NK-92 (cell line): Measurements from ENCODE around the gene LARGE1.

ENCODE experiments used
- DNase-seq: peaks from one replicate; lab custom pipeline; 2025; ENCODE audit not compliant: unreplicated experiment; lab: John Stamatoyannopoulos, UW

The LARGE1 gene

GRCh38 chr22:33451866-33452469, 468.3 kb downstream of the LARGE1 start:
- DNase-seq: no peak

- no peak for DNase-seq
Measured at GRCh38 chr22:33450756-33451155, 469.5 kb downstream of the LARGE1 start.

DNA sequence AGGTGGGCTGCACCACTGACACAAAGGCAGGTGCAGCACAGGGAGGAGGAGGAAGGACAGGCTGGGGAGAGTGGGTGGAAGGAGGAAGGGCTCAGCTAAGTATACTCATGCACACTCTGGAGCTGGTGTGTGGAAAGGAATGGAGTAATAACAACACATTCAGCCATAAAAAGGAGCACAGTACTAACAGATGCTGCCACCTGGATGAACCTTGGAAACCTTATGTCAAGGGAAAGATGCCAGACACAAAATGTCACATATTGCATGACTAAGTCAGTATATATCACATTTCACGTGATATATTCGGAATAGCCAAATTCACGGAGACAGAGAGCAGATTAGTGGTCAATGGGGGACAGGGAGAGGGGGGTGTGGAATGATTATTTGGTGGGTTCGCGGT, 472.5 kb downstream of the LARGE1 start:
- no peak for DNase-seq

- DNase-seq: no peak
Measured at GRCh38 chr22:33443683-33444082, 476.6 kb downstream of the LARGE1 start.

DNA sequence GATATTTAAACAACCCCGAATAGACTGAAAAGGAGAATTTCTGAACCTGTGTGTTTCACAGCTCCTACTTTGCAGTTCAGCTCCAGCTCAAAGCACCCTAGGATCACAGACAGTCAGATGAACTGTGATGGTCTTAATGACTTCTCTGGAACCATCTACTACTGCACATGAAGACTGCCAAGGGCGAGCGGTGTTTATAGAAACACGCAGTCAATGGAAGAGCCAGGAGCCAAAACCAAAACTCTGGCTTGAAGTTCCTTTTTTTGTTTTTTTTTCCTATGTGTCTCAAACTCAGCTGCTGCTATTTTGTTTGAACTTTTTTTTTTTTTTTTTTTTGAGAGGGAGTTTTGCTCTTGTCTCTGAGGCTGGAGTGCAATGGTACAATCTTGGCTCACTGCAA, 479.5 kb downstream of the LARGE1 start:
- no peak for DNase-seq

- DNase-seq: no peak
Measured at GRCh38 chr22:33438273-33438672, 482.0 kb downstream of the LARGE1 start.

DNA sequence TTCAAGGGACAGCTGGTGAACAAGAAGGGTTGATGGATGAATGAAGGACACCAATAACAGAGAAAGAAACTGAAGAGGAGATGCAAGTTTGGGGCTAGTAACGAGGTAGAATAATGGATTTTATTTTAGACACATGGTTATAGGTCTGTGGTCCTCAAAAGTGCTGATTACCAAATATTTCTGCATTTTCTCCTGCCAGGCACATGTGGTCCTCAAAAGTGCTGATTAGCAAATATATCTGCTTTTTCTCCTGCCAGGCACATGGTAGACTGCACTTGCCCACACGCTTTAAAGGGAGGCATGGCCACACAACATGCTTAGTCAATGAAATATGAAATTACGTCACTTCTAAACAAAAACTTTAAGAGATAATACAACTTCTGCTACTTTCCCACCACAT, 489.0 kb downstream of the LARGE1 start:
- no peak for DNase-seq

DNA sequence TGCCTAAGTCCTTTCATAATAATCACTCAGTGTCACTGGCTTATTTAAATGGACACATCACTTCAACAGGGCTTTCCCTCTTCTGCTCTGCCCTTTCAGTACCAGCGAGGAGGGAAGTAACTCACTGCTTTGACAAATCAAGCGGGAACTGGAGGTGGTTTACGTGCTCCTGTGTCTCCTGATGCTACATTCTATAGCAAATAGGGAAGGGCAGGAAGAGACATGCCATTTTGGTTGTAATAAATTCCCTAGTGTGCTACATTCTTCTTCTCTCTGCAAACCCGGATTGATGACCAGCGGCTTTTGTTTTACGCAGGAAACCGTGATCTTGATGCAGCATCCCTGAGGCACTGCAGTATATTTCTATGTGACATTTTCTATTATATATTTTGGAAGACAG, 491.0 kb downstream of the LARGE1 start:
- no peak for DNase-seq

- DNase-seq: no peak
Measured at GRCh38 chr22:33427461-33427860, 492.8 kb downstream of the LARGE1 start.

- no peak for DNase-seq
Measured at GRCh38 chr22:33426451-33426850, 493.8 kb downstream of the LARGE1 start.

DNA sequence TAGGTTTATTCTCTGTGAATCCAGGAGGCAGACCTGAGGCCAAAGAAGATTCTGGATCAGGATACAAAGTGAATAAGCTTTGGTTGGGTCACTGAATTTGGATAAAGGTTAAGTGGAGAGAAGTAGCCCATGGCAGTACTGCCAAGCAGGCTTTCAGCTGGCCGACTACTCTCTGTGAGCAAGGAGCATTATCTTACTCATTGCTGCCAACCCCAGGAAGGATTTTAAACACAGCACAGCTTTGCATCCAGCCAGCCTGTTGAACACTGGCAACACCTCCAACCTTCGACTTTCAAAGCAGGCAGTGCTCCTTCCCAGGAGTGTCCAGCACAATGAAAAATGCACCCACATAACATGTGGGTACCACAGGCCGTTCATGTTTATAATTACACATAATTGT, 498.4 kb downstream of the LARGE1 start:
- DNase-seq: no peak

DNA sequence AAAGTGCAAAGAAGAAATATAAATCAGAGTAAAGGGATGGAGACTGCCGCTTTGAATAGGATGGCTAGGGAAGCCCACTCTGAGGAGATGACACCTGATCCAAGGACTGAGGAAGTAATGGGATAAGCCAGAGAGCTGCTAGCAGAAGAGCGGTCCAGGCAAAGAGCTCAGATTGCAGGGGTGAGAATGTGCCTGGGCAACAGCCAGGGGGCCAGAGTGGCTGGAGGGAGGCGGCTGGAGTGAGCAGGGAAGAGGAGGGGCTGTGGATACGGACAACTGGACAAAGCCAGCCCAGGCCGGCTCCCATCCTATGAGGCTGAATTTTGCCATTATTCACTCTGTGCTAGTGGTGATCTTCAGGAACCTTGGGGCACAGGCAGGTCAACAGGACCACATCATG, 501.8 kb downstream of the LARGE1 start:
- DNase-seq: no peak

- no peak for DNase-seq
Measured at GRCh38 chr22:33415401-33415800, 504.9 kb downstream of the LARGE1 start.

DNA sequence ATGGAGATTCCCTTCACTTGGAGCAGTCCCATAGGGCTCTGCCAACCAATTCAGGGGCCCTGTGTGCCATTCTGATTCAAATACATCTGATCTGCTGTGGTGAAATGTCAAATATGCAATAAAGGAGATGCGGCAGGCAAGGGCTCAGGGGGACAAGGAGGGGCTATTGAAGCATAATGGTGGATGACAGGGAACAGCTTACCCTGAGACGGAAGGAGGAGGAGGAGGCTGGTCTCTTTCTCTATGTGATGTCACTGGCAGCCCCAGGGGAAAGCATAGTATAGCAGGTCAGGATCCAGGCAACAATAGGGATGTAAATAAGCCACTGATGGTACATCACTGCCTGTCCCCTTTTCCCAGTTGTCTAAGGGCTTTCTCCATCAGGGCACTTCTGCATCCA, 511.2 kb downstream of the LARGE1 start:
- DNase-seq: no peak

- no peak for DNase-seq
Measured at GRCh38 chr22:33405194-33405593, 515.1 kb downstream of the LARGE1 start.

DNA sequence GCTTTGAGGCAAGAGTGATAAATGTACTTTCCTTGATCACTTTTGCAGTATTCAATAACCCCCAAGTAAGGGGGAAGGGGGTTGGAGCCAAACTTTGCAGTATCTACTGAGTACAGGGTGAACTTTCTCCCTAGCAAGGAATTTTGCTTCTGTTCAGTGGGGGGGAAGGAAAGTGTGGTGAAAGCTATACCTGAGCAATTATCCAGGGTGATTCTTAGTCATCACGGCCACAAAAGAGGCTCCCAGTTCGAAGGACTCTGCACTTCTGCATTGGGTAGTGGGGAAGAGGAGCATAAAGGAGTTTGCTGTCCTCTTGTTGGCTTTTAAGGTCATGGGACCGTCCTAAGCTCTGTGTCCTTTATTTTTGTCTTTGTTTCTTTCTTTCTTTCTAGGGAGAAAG, 515.6 kb downstream of the LARGE1 start:
- no peak for DNase-seq

GRCh38 chr22:33402325-33402724, 518.0 kb downstream of the LARGE1 start:
- no peak for DNase-seq

DNA sequence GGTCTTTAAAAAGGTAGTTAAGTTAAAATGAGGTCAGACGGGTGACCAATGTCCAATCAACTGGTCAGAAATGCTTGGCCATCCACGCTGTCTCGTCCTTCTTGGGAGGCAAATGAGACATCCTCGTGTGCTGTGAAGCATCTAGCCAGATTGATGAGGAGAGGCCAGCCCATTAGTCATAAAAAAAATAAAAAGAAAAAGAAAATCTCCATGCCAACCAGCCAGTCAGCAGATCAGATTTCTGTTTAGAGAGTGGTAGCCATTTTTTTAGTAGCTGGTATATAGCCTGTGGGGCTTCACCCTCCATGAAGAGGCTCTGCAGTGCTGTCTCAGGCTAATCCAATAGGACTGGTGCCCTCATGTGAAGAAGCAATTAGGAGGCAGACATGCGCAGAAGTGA, 519.0 kb downstream of the LARGE1 start:
- DNase-seq: no peak

- DNase-seq: no peak
Measured at GRCh38 chr22:33400891-33401290, 519.4 kb downstream of the LARGE1 start.

DNA sequence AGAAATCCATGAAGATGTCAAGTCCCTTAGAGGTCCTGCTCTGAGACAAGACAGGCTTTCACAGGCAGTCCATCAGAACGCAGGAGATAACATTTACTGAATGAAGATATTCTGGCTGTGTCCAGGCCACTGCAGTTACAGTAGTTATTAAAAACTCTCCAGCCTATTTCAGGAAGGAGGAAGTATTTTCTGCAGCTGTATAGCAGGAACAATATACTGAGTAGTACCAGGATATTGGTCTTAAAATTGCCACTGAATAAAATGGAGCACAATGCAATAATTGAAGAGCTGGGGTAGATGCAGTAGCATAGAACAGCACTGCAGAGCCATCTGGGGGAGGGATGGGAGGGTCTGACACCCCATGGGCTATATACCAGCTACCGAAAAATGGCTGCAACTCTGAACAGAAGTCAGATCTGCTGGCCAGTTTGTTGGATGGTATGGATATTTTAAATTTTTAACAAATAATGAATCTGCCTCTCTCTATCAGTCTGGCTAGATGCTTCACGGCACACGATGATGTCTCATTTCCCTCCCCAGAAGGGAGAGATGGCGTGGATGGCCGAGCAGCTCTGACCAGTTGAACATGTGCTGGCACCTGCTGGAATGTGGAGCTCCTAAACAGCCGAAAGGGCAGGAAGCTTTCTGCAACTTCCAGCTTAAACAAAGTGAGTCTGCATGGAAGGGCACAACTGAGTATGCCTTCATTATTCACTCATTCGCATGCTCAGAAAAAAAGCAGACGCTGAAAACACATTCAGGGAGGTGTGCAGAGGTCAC, 520.0 kb downstream of the LARGE1 start:
- no peak for DNase-seq

DNA sequence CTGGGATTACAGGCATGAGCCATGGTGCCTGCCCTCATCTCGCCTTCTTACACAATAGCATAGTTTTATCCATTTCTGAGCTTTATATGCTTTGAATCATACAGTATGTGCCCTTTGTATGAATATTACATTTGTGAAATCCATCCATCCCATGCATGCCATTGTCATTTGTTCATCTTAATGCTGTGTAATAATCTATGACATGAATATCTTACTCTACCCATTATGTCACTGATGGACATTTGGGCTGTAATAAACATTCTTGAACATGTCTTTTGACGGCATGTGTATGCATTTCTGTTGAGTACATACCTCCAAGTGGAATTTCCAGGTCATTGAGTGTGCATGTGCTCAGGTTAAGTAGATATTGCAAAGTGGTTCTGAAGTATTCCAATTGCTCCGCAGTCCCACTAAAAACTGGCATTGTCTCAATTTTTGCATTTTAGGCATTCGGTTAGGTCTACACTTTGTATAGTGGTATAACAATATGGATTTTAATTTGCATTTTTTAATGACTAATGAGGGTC, 522.8 kb downstream of the LARGE1 start:
- DNase-seq: no peak

- DNase-seq: no peak
Measured at GRCh38 chr22:33393432-33393831, 526.8 kb downstream of the LARGE1 start.

GRCh38 chr22:33391298-33391697, 529.0 kb downstream of the LARGE1 start:
- DNase-seq: no peak
